Nephron (organoid): ENCODE results near the gene ISCA2.

Source experiments
- H3K27ac Mint-ChIP-seq, 3 experiments: 2 replicates each; pipeline ENCODE4 v1.8.0; 2020; ENCODE audit warnings: mixed read lengths in 3 of 3, mild to moderate bottlenecking in 2 of 3, moderate library complexity in 1 of 3
- H3K27me3 Mint-ChIP-seq: 2 replicates; pipeline ENCODE4 v1.8.0; 2021; ENCODE audit warnings: low read depth, mild to moderate bottlenecking, moderate library complexity, mixed read lengths
- H3K36me3 Mint-ChIP-seq: 2 replicates; pipeline ENCODE4 v1.8.0; 2020; ENCODE audit warnings: low read depth, mixed read lengths
- H3K4me1 Mint-ChIP-seq: 2 replicates; pipeline ENCODE4 v1.8.0; 2020; ENCODE audit warnings: mixed read lengths
- H3K4me3 Mint-ChIP-seq, 3 experiments: 2 replicates each; pipeline ENCODE4 v1.8.0; 2020; ENCODE audit warnings: mild to moderate bottlenecking in 3 of 3, mixed read lengths in 3 of 3, moderate library complexity in 2 of 3
- H3K9me3 Mint-ChIP-seq: 2 replicates; pipeline ENCODE4 v1.8.0; 2020; ENCODE audit warnings: mixed read lengths
- TF ChIP-seq, protein P1 (sequence below), 3 experiments: fragments of 200-600 bp; sonication (generic); IDR thresholded peaks; one replicate each; pipeline ENCODE4 v1.5.0; 2021; ENCODE audit warnings: antibody characterized with exemption in 3 of 3; ENCODE audit not compliant: unreplicated experiment in 3 of 3

Gene ISCA2

DNA sequence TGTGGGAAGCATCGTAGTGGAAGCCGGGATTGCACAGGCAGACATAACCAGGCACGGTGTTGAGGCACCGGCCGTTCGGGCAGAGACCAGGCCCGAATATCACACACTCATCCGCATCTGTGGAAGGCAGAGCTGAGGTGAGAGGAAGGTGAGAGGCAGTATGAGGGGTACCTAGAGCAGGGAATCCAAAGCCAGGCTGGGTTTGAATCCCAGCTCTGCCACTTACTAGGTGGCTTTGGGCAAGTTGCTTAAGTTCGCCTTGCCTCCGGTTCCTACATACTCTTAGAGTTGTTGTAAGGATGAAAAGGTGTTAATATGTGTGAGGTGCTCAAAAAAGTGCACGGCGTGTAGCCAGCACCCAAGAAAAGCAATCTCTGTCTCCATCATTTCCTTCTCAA, 10.4 kb downstream of the ISCA2 start:
- TF ChIP-seq, protein P1, sequence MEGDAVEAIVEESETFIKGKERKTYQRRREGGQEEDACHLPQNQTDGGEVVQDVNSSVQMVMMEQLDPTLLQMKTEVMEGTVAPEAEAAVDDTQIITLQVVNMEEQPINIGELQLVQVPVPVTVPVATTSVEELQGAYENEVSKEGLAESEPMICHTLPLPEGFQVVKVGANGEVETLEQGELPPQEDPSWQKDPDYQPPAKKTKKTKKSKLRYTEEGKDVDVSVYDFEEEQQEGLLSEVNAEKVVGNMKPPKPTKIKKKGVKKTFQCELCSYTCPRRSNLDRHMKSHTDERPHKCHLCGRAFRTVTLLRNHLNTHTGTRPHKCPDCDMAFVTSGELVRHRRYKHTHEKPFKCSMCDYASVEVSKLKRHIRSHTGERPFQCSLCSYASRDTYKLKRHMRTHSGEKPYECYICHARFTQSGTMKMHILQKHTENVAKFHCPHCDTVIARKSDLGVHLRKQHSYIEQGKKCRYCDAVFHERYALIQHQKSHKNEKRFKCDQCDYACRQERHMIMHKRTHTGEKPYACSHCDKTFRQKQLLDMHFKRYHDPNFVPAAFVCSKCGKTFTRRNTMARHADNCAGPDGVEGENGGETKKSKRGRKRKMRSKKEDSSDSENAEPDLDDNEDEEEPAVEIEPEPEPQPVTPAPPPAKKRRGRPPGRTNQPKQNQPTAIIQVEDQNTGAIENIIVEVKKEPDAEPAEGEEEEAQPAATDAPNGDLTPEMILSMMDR (IDR thresholded peaks at IDR 0.05; ENCODE audit: unreplicated experiment in 3 of 3): no peak
- Mint-ChIP-seq H3K36me3 (no peaks in the 10 kb centered on the region), H3K4me1 (peaks cover 14% of the 10 kb centered on the region), H3K27me3 (no peaks in the 10 kb centered on the region), H3K27ac (no peak overlapping the region), H3K4me3 (no peak overlapping the region), H3K9me3 (no peaks in the 10 kb centered on the region)

DNA sequence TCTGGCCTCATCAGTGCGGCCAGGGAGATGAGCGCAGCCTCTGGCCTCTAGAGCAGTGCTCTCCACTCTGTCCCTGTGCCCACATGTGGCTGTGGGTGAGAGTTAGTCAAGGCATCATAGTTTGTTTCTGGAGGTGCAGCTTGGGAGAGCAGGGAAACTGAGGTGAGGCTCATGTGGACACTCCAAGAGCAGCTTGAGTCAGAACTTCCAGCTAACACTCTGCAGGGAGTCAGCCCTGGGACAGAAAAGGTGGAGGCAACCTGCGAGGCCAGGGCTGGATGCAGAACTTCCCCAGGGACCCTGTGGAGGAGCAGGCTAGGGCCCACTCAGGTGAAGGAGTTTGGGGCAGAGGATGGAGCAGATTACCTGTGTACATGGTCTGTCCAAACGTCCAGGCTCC, 10.8 kb downstream of the ISCA2 start:
- peaks cover 14% of the 10 kb centered on the region for H3K4me1 Mint-ChIP-seq
- no peaks in the 10 kb centered on the region for H3K36me3 Mint-ChIP-seq
- H3K27me3 Mint-ChIP-seq: no peaks in the 10 kb centered on the region
- no peaks in the 10 kb centered on the region for H3K9me3 Mint-ChIP-seq
- H3K4me3 Mint-ChIP-seq: no peak overlapping the region
- TF ChIP-seq, protein P1 (IDR thresholded peaks at IDR 0.05; ENCODE audit: unreplicated experiment in 3 of 3): no peak
- H3K27ac Mint-ChIP-seq: no peak overlapping the region

DNA sequence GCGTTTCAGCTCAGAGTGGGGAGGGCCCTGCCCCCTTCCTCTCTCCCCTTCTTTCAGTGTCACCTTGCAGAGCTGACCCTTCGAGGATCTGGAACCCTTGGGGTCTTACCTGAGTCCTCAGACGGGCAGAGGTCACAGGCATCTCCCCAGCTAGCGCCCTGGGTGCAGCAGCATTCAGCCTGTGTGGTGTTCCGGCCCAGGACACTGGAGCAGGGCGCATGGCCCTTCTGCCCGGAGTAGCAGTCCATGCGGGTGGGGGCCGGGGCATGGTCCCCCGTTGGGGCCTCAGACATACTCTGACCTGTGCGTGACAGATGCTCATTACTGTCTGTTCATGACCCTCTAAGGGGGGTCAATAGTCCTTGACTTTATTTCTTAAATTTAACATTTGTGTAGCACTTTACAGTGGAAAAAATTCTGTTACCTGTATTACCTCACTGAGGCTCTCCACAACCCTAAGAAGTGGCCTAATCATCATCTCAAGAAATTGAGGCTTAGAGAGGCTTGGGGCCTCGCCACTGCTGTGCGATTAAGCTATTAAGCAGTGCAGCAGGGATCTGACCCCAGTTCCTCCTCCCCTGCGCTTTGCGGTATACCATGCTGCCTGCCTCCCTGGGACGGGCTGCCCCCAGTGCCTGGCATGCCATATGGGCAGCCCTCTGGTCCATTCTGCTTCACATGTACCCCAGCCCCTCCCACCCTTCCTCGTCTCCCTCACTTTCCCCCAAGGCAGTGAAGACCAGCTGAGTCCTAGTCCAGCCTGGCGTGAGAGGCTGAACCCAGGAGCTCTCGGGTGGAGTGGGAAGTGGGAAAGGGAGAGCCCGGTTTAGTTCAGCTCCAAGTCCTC, 11.5 kb downstream of the ISCA2 start:
- Mint-ChIP-seq H3K4me3 (no peak overlapping the region), H3K36me3 (no peaks in the 10 kb centered on the region), H3K27me3 (no peaks in the 10 kb centered on the region), H3K4me1 (peaks cover 14% of the 10 kb centered on the region), H3K9me3 (no peaks in the 10 kb centered on the region), H3K27ac (no peak overlapping the region)
- TF ChIP-seq, protein P1 (IDR thresholded peaks at IDR 0.05; ENCODE audit: unreplicated experiment in 3 of 3): no peak

DNA sequence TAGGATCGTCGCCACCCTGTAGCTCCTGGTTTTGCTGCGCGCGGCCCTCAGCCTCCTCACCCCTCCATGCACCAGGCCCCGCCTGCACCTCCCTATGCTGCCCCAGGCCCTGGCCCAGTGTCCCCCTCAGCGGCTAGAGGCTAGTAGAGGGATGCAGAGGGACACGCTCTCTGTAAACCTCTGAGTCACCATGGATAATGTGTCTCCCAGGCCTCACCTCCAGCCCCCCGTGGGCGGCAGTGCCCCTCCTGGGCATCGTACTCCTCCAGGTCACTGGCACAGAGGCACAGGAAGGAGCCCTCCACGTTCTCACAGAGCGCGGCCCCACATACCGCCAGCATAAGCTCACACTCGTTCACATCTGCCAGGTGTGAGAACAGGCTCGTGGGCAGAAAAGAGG, 12.3 kb downstream of the ISCA2 start:
- Mint-ChIP-seq H3K36me3 (no peaks in the 10 kb centered on the region), H3K4me1 (peaks cover 19% of the 10 kb centered on the region), H3K27ac (no peak overlapping the region), H3K27me3 (no peaks in the 10 kb centered on the region), H3K4me3 (no peak overlapping the region), H3K9me3 (no peaks in the 10 kb centered on the region)
- TF ChIP-seq, protein P1 (IDR thresholded peaks at IDR 0.05; ENCODE audit: unreplicated experiment in 3 of 3): no peak

DNA sequence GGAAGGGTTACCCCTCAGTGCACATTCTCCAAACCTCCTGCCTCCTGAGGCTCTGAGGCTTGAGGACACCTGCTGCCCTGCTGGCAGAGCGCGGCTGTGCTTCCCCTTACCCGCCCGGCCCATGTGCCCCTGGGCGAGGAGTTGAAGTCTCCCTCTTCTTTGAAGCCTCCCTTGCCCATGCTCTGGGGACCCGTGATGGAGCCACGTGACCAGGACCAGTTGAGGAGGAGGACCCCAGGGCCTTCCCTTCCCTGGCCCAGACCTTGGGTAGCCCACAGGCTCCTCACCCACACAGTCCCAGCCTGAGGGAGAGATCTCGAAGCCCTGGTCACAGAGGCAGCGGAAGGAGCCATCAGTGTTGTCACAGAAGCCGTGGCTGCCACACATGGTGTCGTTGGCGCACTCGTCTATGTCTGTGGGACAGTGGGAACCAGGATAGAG, 12.9 kb downstream of the ISCA2 start:
- TF ChIP-seq, protein P1 (IDR thresholded peaks at IDR 0.05; ENCODE audit: unreplicated experiment in 3 of 3): no peak
- H3K4me3 Mint-ChIP-seq: no peak overlapping the region
- peaks cover 20% of the 10 kb centered on the region for H3K4me1 Mint-ChIP-seq
- no peaks in the 10 kb centered on the region for H3K36me3 Mint-ChIP-seq
- H3K27me3 Mint-ChIP-seq: no peaks in the 10 kb centered on the region
- no peak overlapping the region for H3K27ac Mint-ChIP-seq
- H3K9me3 Mint-ChIP-seq: no peaks in the 10 kb centered on the region

DNA sequence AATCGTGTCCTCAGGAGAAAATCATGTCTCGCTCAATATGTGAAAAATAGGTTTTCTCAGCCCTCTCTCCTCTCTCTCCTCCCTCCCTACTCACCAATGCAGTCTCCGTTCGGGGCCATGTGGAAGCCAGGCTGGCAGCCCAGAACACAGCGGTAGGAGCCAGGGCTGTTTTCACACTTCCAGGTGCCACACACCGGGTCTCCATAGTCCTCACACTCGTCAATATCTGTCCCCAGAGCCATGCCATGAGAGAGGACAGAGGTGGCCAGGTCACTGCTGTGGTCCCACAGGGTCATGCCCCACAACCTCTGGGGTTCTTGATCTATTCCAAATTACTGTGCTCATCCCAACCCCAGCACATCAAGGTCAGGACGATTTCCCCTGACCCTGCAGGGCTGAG, 13.5 kb downstream of the ISCA2 start:
- Mint-ChIP-seq H3K4me1 (peaks cover 18% of the 10 kb centered on the region), H3K9me3 (no peaks in the 10 kb centered on the region), H3K27ac (no peak overlapping the region), H3K36me3 (no peaks in the 10 kb centered on the region), H3K4me3 (no peak overlapping the region), H3K27me3 (no peaks in the 10 kb centered on the region)
- TF ChIP-seq, protein P1 (IDR thresholded peaks at IDR 0.05; ENCODE audit: unreplicated experiment in 3 of 3): no peak
